ENCODE data around the gene MAPK4.

DNA sequence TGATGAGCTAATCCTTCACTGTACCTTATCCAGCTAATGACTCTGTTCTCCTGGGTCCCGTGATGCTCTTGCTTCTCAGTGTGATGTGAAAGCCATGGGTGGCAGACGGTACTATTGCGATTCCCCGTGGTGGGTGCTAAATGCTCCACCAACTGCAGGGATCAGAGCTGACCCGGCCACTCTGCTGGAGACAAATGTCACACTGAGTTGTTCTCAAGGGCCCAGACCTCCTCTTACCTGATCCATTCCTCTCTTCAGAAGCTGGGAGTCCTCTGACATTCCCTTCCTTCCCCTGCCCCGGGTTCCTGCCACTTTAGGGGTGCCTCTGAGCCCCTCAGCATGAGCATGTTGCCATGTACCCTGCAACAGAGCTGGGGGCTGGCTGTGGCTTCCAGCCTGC, 105.1 kb downstream of the MAPK4 start:
- TF ChIP-seq POLR2A (IDR thresholded peaks at IDR 0.05) = no peak
- TF ChIP-seq, protein P1, sequence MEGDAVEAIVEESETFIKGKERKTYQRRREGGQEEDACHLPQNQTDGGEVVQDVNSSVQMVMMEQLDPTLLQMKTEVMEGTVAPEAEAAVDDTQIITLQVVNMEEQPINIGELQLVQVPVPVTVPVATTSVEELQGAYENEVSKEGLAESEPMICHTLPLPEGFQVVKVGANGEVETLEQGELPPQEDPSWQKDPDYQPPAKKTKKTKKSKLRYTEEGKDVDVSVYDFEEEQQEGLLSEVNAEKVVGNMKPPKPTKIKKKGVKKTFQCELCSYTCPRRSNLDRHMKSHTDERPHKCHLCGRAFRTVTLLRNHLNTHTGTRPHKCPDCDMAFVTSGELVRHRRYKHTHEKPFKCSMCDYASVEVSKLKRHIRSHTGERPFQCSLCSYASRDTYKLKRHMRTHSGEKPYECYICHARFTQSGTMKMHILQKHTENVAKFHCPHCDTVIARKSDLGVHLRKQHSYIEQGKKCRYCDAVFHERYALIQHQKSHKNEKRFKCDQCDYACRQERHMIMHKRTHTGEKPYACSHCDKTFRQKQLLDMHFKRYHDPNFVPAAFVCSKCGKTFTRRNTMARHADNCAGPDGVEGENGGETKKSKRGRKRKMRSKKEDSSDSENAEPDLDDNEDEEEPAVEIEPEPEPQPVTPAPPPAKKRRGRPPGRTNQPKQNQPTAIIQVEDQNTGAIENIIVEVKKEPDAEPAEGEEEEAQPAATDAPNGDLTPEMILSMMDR (IDR thresholded peaks at IDR 0.05) = no peak
